Thyroid gland (tissue), 4 donors: Measurements from ENCODE around the gene MSX1.

Experiments
- POLR2A ChIP-seq, 2 donors: fragments of 450-650 bp; IDR thresholded peaks; one replicate each; pipeline ENCODE4 v1.6.1; 2017; ENCODE audit warnings: antibody characterized with exemption in 2 of 2, mild to moderate bottlenecking in 2 of 2, moderate library complexity in 1 of 2
- TF ChIP-seq, protein P1 (sequence below), 6 experiments: fragments of 200-600 bp in 3 of 6; fragments of 450-650 bp in 3 of 6; sonication (generic) in 3 of 6; IDR thresholded peaks; one replicate each; pipeline ENCODE4 v1.5.1; 2016 to 2019; ENCODE audit warnings: antibody characterized with exemption in 6 of 6, mild to moderate bottlenecking in 2 of 6, inconsistent platforms in 1 of 6, moderate library complexity in 1 of 6

DNA sequence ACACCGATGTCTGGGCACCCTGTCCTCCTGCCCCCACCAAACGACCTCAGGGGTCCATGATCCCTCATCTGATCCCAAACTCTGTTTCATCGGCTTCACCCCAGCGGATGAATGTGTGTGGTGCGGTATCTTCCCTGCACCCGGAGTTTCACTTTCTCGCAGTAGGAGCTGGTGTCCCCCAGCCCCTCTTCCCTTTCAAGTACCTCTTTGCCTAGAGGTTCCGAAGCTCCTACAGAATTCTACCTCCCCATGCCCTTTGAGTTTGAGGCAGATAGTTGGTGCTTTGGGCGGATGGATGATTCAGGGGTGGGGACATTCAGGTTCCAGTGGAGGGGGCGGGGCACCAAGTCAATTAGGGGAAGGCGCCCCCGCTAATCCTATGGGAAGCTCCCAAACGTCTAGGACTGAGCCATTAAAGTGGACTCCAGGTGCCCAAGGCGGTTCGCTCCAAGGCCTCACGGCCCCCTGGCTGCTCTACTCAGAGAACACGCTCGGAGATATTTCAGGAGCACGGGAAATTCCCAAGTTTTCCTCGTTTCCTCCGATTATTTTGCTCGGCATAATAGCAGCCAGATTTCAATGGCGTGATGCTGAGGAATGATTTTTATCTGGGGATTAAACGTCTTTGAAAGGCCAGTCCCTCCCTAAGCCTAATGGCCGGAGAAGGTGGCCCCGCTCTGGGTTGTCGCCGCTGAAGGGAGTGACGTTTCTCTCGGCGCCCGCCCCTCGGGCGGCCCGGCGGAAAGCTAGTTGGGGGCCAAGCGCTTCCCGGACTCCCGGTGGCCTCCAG is 1.3 kb downstream of the MSX1 start:
- TF ChIP-seq, protein P1, sequence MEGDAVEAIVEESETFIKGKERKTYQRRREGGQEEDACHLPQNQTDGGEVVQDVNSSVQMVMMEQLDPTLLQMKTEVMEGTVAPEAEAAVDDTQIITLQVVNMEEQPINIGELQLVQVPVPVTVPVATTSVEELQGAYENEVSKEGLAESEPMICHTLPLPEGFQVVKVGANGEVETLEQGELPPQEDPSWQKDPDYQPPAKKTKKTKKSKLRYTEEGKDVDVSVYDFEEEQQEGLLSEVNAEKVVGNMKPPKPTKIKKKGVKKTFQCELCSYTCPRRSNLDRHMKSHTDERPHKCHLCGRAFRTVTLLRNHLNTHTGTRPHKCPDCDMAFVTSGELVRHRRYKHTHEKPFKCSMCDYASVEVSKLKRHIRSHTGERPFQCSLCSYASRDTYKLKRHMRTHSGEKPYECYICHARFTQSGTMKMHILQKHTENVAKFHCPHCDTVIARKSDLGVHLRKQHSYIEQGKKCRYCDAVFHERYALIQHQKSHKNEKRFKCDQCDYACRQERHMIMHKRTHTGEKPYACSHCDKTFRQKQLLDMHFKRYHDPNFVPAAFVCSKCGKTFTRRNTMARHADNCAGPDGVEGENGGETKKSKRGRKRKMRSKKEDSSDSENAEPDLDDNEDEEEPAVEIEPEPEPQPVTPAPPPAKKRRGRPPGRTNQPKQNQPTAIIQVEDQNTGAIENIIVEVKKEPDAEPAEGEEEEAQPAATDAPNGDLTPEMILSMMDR (IDR thresholded peaks at IDR 0.05) = no peak
- no peak for TF ChIP-seq POLR2A (IDR thresholded peaks at IDR 0.05)
